Activated naive CD8-positive, alpha-beta T cell treated with anti-CD3 and anti-CD28 coated beads, Interleukin-2, amount 50 U/mL, for 24 hours (primary cell): ENCODE measurements around the gene MOGAT3.
A peak's percentile ranks its signal among the peaks of the same experiment; 100 is the strongest.

Experiments used
- ATAC-seq: fragments of 150-1000 bp; cut with Tn5 transposase; one replicate; pipeline ENCODE4 v1.10.0; 2021
- DNase-seq: peaks from one replicate; pipeline ENCODE4 v3.0.0; 2021
- H3K27ac Mint-ChIP-seq: one replicate; pipeline ENCODE4 v1.8.0; 2021; ENCODE audit warnings: mild to moderate bottlenecking, mixed read lengths
- H3K27me3 Mint-ChIP-seq: one replicate; pipeline ENCODE4 v1.8.0; 2021; ENCODE audit warnings: mixed read lengths
- H3K36me3 Mint-ChIP-seq: one replicate; pipeline ENCODE4 v1.8.0; 2021; ENCODE audit warnings: low read depth, mixed read lengths
- H3K4me1 Mint-ChIP-seq: one replicate; pipeline ENCODE4 v1.8.0; 2021; ENCODE audit warnings: mixed read lengths
- H3K4me3 Mint-ChIP-seq: one replicate; pipeline ENCODE4 v1.8.0; 2021; ENCODE audit warnings: mild to moderate bottlenecking, moderate library complexity, mixed read lengths
- H3K9me3 Mint-ChIP-seq: one replicate; pipeline ENCODE4 v1.8.0; 2021; ENCODE audit warnings: mixed read lengths

MOGAT3 gene

GRCh38 chr7:101200862-101201599 lies at the start of gene MOGAT3:
MOGAT3 (minus strand) TSS chr7:101201036; CDS start chr7:101200854, 182 bp downstream.
- no peak for DNase-seq
- no peaks in the 10 kb centered on the region for H3K36me3 Mint-ChIP-seq
- H3K27ac Mint-ChIP-seq, result no peak within 1 kb of the TSS
- H3K27me3 Mint-ChIP-seq, result peaks cover 30% of the 10 kb centered on the region
- H3K4me1 Mint-ChIP-seq, result peaks cover 2% of the 10 kb centered on the region
- no peak for ATAC-seq
- no peak within 1 kb of the TSS for H3K4me3 Mint-ChIP-seq
- no peaks in the 10 kb centered on the region for H3K9me3 Mint-ChIP-seq

- peak overlapping the region; percentile 97 for H3K4me3 Mint-ChIP-seq
- peak overlapping the region; percentile 64 for H3K27ac Mint-ChIP-seq
- H3K36me3 Mint-ChIP-seq, result peaks cover 26% of the 10 kb centered on the region
Observed at GRCh38 chr7:101250324-101250723, 49.5 kb upstream of the MOGAT3 start.

DNA sequence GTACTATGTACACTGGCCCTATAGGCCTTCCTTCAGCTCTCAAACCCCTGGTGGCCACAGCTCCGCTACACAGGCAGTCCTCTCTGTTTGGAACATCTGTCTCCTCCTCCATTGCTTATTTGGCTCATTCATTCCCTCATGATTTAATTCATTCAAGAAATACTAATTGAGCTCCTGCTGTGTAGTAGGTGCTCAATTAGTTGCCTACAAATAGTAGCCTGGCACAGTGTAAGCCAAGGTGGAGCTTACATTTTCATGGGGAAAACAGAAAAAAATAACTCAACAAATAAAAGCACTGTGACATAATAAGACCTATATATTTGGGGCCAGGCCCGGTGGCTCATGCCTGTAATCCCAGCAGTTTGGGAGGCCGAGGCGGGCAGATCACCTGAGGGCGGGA lies 47.4 kb upstream of the MOGAT3 start:
- DNase-seq (no peak), ATAC-seq (no peak)
- peaks cover 30% of the 10 kb centered on the region for H3K36me3 Mint-ChIP-seq
- H3K27me3 Mint-ChIP-seq, result no peaks in the 10 kb centered on the region
- H3K4me3 Mint-ChIP-seq, result no peak overlapping the region
- no peaks in the 10 kb centered on the region for H3K9me3 Mint-ChIP-seq
- H3K4me1 Mint-ChIP-seq, result peaks cover 51% of the 10 kb centered on the region
- H3K27ac Mint-ChIP-seq, result peak overlapping the region; percentile 8

More at GRCh38 chr7:101250324-101250723, 49.5 kb upstream of the MOGAT3 start:
- H3K9me3 Mint-ChIP-seq, result no peaks in the 10 kb centered on the region
- H3K27me3 Mint-ChIP-seq, result no peaks in the 10 kb centered on the region
- ATAC-seq (no peak), DNase-seq (no peak)
- peaks cover 39% of the 10 kb centered on the region for H3K4me1 Mint-ChIP-seq

DNA sequence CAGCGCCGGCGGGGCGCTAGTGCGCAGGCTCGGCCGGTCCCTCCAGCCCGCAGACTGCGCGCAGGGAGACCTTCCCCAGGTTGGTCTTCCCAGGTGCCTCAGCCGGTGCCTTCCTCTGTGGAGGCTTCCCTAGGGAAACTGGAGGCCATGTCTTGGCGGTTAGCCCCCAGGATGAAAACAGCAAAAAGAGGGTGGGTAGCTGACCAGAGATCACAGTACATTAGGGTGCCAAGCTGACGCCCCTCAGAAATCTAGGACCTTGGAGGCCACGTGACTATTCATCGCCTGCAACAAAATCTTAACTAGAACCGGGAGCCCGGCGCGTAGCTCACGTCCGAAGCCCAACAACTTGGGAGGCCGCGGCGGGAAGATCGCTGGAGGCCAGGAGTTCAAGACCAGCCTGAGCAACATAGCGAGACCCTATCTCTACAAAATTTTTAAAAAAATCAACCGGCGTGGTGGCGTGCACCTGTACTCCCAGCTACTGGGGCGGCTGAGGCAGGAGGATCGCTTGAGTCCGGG lies 44.4 kb upstream of the MOGAT3 start:
- Mint-ChIP-seq H3K4me1 (peaks cover 40% of the 10 kb centered on the region), H3K36me3 (peaks cover 22% of the 10 kb centered on the region), H3K9me3 (no peaks in the 10 kb centered on the region), H3K27ac (peak overlapping the region; percentile 97), H3K27me3 (no peaks in the 10 kb centered on the region), H3K4me3 (peak overlapping the region; percentile 99)
- DNase-seq (no peak), ATAC-seq (no peak)

- no peaks in the 10 kb centered on the region for H3K9me3 Mint-ChIP-seq
- peaks cover 37% of the 10 kb centered on the region for H3K4me1 Mint-ChIP-seq
- ATAC-seq (peak; percentile 96), DNase-seq (peak; percentile 96)
- H3K27me3 Mint-ChIP-seq, result no peaks in the 10 kb centered on the region
- H3K27ac Mint-ChIP-seq, result peak within 1 kb of the TSS; percentile 97
- H3K36me3 Mint-ChIP-seq, result peaks cover 19% of the 10 kb centered on the region
- peak within 1 kb of the TSS; percentile 99 for H3K4me3 Mint-ChIP-seq
Observed at GRCh38 chr7:101244375-101245146, 43.7 kb upstream of the MOGAT3 start, which contains the start of gene FIS1. FIS1 (minus strand) TSS chr7:101245081; CDS start chr7:101245004, 77 bp downstream.

- H3K27ac Mint-ChIP-seq, result peak overlapping the region; percentile 97
Observed at GRCh38 chr7:101243646-101244374, 43.0 kb upstream of the MOGAT3 start.

GRCh38 chr7:101241443-101242349 lies 40.9 kb upstream of the MOGAT3 start:
- Mint-ChIP-seq H3K9me3 (no peaks in the 10 kb centered on the region), H3K27ac (no peak overlapping the region), H3K27me3 (no peaks in the 10 kb centered on the region), H3K36me3 (peaks cover 10% of the 10 kb centered on the region), H3K4me3 (no peak overlapping the region), H3K4me1 (peaks cover 29% of the 10 kb centered on the region)
- DNase-seq (no peak), ATAC-seq (no peak)

More at GRCh38 chr7:101243646-101244374, 43.0 kb upstream of the MOGAT3 start:
- no peak for DNase-seq
- no peaks in the 10 kb centered on the region for H3K9me3 Mint-ChIP-seq
- peaks cover 37% of the 10 kb centered on the region for H3K4me1 Mint-ChIP-seq
- peak overlapping the region; percentile 99 for H3K4me3 Mint-ChIP-seq
- H3K36me3 Mint-ChIP-seq, result peaks cover 19% of the 10 kb centered on the region
- no peaks in the 10 kb centered on the region for H3K27me3 Mint-ChIP-seq
- no peak for ATAC-seq

GRCh38 chr7:101241015-101241363 lies 40.2 kb upstream of the MOGAT3 start:
- Mint-ChIP-seq H3K27me3 (no peaks in the 10 kb centered on the region), H3K9me3 (no peaks in the 10 kb centered on the region), H3K36me3 (peaks cover 10% of the 10 kb centered on the region), H3K27ac (no peak overlapping the region), H3K4me1 (peaks cover 28% of the 10 kb centered on the region), H3K4me3 (no peak overlapping the region)
- ATAC-seq, result no peak
- DNase-seq, result no peak

- Mint-ChIP-seq H3K9me3 (no peaks in the 10 kb centered on the region), H3K27ac (no peak overlapping the region), H3K4me3 (no peak overlapping the region), H3K4me1 (peaks cover 22% of the 10 kb centered on the region), H3K27me3 (no peaks in the 10 kb centered on the region), H3K36me3 (peaks cover 4% of the 10 kb centered on the region)
- no peak for DNase-seq
- ATAC-seq, result no peak
Observed at GRCh38 chr7:101240226-101241014, 39.6 kb upstream of the MOGAT3 start.

DNA sequence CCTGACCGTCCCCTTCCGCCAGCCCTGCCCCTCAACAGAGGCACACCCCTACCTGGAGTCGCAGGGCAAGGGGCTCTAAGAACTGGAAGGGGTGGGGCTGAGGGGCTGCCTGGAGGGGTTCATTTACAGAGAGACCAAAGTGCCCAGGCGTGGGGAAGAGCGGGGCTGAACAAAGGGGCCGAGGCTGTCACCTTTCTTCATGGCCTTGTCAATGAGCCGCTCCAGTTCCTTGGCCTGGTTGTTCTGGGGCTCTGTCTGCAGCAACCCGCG lies 39.0 kb upstream of the MOGAT3 start:
- no peak for DNase-seq
- Mint-ChIP-seq H3K27ac (no peak overlapping the region), H3K4me3 (no peak overlapping the region), H3K27me3 (no peaks in the 10 kb centered on the region), H3K9me3 (no peaks in the 10 kb centered on the region), H3K36me3 (peaks cover 3% of the 10 kb centered on the region), H3K4me1 (peaks cover 17% of the 10 kb centered on the region)
- ATAC-seq, result no peak

GRCh38 chr7:101239191-101239950 lies 38.5 kb upstream of the MOGAT3 start:
- H3K36me3 Mint-ChIP-seq, result peaks cover 3% of the 10 kb centered on the region
- DNase-seq, result no peak
- H3K27ac Mint-ChIP-seq, result no peak overlapping the region

DNA sequence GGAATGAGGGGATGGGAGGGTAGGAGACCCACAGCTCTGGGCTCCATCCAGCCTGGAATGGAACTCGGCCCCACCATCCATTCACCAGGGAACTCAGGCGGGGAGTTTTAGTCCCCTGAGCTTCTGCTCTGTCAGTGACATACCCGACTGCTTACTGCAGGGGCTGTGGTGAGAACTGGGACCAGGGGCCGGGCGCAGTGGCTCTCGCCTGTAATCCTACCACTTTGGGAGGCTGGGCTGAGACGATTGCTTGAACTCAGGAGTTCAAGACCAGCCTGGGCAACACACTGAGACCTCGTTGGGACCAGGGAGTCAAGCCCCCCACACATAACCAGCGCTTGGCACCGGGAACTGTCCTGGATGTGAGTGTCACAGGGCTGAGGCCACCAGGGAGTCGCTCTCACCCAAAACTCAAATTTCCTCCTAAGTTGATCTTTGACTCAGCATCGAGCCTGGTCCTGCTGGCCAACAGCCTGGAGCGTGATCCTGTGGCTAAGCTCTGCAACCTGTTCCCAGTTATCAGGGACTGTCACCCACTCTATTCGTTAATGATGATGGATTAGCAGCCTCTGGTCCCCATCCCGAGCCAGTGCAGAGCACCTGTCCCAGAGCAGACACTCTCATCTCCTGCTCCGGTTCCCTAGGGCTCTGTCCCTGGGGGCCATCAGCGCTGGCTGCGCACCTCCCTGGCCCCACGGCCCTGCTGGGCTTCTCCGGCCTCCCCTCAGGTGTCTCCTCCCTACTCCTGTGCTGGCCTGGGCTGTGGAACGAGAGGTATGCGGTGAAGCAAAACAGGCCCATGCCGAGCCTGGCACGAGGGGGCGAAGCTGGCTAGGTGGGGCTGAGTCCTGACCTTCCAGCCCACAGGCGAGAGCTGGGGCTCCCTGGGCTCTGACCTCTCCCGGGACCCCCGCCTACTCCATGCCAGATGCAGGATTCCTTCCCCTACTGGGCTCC lies 37.7 kb upstream of the MOGAT3 start:
- peaks cover 11% of the 10 kb centered on the region for H3K4me1 Mint-ChIP-seq

More at GRCh38 chr7:101239191-101239950, 38.5 kb upstream of the MOGAT3 start:
- no peaks in the 10 kb centered on the region for H3K27me3 Mint-ChIP-seq
- H3K4me1 Mint-ChIP-seq, result peaks cover 17% of the 10 kb centered on the region
- no peak for ATAC-seq
- H3K9me3 Mint-ChIP-seq, result no peaks in the 10 kb centered on the region
- no peak overlapping the region for H3K4me3 Mint-ChIP-seq

More for the DNA sequence above, 37.7 kb upstream of the MOGAT3 start:
- peak overlapping the region; percentile 19 for H3K27ac Mint-ChIP-seq
- no peaks in the 10 kb centered on the region for H3K36me3 Mint-ChIP-seq
- no peaks in the 10 kb centered on the region for H3K27me3 Mint-ChIP-seq
- DNase-seq (no peak), ATAC-seq (no peak)
- H3K4me3 Mint-ChIP-seq, result no peak overlapping the region
- no peaks in the 10 kb centered on the region for H3K9me3 Mint-ChIP-seq
